ENCODE results near the gene MRPS10. TPM values are rescaled to one million over a fixed set of nuclear protein-coding genes. Genes with fewer than 3 reads are reported as not detected.

Gene MRPS10
- total and polyA plus RNA-seq, 12 donors, result 22.6 to 82.1 (median 58.2) TPM

DNA sequence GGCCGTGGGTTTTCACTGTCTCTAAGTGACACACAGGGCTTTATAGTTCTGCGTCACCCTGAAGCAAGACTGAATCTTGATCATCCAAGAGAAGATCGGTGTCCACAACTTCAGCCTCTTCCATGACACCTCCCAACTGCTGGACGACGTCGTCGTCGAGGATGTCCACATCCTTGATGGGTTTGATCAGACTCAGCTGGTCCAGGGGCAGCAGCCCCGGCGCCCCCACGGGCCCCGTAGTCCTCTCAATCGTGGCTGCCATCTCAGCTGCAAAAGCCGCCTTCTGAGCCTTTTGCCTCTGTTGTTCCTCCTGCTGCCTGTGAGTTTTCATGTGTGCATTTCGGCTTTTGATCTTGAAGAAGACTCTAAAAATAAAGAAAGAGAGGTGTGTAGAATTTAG lies 10.6 kb upstream of the MRPS10 start:
- Histone ChIP-seq H3K27ac (no peak overlapping the region), H3K27me3 (no peaks in the 10 kb centered on the region), H3K4me1 (peaks cover 0 to 15% (median 0%) of the 10 kb centered on the region in 9 donors), H3K36me3 (peaks cover 0 to 43% (median 0%) of the 10 kb centered on the region in 9 donors), H3K4me3 (no peak overlapping the region), H3K9me3 (no peaks in the 10 kb centered on the region)
- intact Hi-C loops (cut with DNase I), result loop anchor here in 2 of 10 donors (10.0 kb wide), 2 partner anchors 306 to 316 kb away; no protein-coding TSS in a partner anchor
- WGBS, 2 donors, result 89 to 90% methylated on average over 15 of the region's 15 CpGs
- DNase-seq (no peak), ATAC-seq (no peak)
- TF ChIP-seq, protein P1, sequence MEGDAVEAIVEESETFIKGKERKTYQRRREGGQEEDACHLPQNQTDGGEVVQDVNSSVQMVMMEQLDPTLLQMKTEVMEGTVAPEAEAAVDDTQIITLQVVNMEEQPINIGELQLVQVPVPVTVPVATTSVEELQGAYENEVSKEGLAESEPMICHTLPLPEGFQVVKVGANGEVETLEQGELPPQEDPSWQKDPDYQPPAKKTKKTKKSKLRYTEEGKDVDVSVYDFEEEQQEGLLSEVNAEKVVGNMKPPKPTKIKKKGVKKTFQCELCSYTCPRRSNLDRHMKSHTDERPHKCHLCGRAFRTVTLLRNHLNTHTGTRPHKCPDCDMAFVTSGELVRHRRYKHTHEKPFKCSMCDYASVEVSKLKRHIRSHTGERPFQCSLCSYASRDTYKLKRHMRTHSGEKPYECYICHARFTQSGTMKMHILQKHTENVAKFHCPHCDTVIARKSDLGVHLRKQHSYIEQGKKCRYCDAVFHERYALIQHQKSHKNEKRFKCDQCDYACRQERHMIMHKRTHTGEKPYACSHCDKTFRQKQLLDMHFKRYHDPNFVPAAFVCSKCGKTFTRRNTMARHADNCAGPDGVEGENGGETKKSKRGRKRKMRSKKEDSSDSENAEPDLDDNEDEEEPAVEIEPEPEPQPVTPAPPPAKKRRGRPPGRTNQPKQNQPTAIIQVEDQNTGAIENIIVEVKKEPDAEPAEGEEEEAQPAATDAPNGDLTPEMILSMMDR (IDR thresholded peaks at IDR 0.05), result no peak

DNA sequence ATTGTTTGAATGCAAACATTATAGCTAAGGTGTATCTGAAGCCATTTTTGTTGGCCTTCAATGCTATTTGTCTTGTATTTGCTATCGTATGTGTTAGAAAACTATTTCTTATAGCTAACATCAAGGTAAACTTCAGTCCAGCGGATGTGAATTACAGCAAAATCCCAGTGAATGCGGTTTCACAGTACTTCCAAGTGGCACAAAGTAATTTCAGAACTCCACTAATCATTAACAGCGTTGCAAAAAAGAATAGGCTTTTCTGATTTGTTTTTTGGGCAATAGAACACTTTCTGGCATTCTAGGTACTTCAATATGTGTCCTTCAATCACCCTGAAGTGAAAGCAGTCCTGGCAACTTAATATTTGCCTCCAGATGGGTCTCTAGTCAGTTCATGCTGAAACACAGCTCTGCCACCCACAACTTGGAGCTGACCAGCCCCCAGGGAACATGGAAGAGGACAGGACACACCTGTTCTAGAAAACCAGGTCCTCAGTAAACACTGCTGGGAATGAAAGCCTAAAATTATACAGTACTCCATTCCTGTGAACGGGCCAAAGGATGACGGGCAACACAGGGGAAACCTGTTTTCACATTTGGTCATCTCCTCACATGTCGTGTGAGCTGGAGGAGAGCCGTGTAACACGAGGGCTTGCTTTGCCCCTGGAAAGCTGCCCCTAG lies 9.7 kb upstream of the MRPS10 start:
- DNase-seq (no peak), ATAC-seq (no peak)
- Histone ChIP-seq H3K27ac (no peak overlapping the region), H3K36me3 (peaks cover 0 to 38% (median 0%) of the 10 kb centered on the region in 9 donors), H3K27me3 (no peaks in the 10 kb centered on the region), H3K4me3 (no peak overlapping the region), H3K4me1 (peaks cover 0 to 15% (median 0%) of the 10 kb centered on the region in 9 donors), H3K9me3 (no peaks in the 10 kb centered on the region)
- intact Hi-C loops (cut with DNase I), result loop anchor here in 2 of 10 donors (10.0 kb wide), 2 partner anchors 307 to 317 kb away; no protein-coding TSS in a partner anchor
- WGBS, 2 donors, result 88 to 94% methylated on average over 9 of the region's 9 CpGs
- TF ChIP-seq, protein P1 (IDR thresholded peaks at IDR 0.05), result no peak

GRCh38 chr6:42226645-42227143 lies 9.0 kb upstream of the MRPS10 start:
- no peak for ATAC-seq
- intact Hi-C loops (cut with DNase I), result loop anchor here in 2 of 10 donors (10.0 kb wide), 2 partner anchors 308 to 318 kb away; no protein-coding TSS in a partner anchor
- no peak for DNase-seq
- no peaks in the 10 kb centered on the region for H3K27me3 ChIP-seq
- peaks cover 0 to 15% (median 0%) of the 10 kb centered on the region in 9 donors for H3K4me1 ChIP-seq
- no peak overlapping the region for H3K4me3 ChIP-seq
- WGBS, 2 donors, result 65 to 77% methylated on average over 8 of the region's 8 CpGs
- H3K9me3 ChIP-seq, result no peaks in the 10 kb centered on the region
- H3K27ac ChIP-seq, result no peak overlapping the region
- TF ChIP-seq, protein P1 (IDR thresholded peaks at IDR 0.05), result no peak
- H3K36me3 ChIP-seq, result peaks cover 0 to 35% (median 0%) of the 10 kb centered on the region in 9 donors

GRCh38 chr6:42226161-42226611 lies 8.5 kb upstream of the MRPS10 start:
- TF ChIP-seq, protein P1 (IDR thresholded peaks at IDR 0.05), result no peak
- H3K27ac ChIP-seq, result peak overlapping the region in 1 of 10 donors; percentile 1
- intact Hi-C loops (cut with DNase I), result loop anchor here in 2 of 10 donors (10.0 kb wide), 2 partner anchors 309 to 319 kb away; no protein-coding TSS in a partner anchor
- peaks cover 0 to 31% (median 0%) of the 10 kb centered on the region in 9 donors for H3K36me3 ChIP-seq
- 40 to 44% methylated on average over 3 of the region's 3 CpGs for WGBS, 2 donors
- no peaks in the 10 kb centered on the region for H3K27me3 ChIP-seq
- ATAC-seq (no peak), DNase-seq (no peak)
- H3K4me1 ChIP-seq, result peaks cover 0 to 15% (median 0%) of the 10 kb centered on the region in 9 donors
- H3K4me3 ChIP-seq, result no peak overlapping the region
- no peaks in the 10 kb centered on the region for H3K9me3 ChIP-seq

Measured in heart right ventricle (tissue), 16 donors.